Measurements from ENCODE around the gene TMPRSS2. TPM values are rescaled to one million over a fixed set of nuclear protein-coding genes. Genes with fewer than 3 reads are reported as not detected.
A peak's percentile ranks its signal among the peaks of the same experiment; 100 is the strongest.
"Not testable (repeated sequence)": the region's sequence is repeated elsewhere in the genome, so short reads cannot be mapped to it uniquely, and the experiment has no call there.

The TMPRSS2 gene
- total RNA-seq, 1 donor from 2014 or later = 6.1 TPM

GRCh38 chr21:41425954-41426675 is 81.8 kb downstream of the TMPRSS2 start, which contains the start of gene MX1:
MX1 (plus strand) TSS chr21:41426239; CDS start chr21:41432071, 5,832 bp downstream.
- peak; percentile 59 for DNase-seq

GRCh38 chr21:41425588-41425953 is 82.4 kb downstream of the TMPRSS2 start:
- DNase-seq = no peak

- DNase-seq = not testable (repeated sequence)
Observed at GRCh38 chr21:41423305-41423636, 84.7 kb downstream of the TMPRSS2 start.

GRCh38 chr21:41422546-41423304 is 85.2 kb downstream of the TMPRSS2 start:
- no peak for DNase-seq

GRCh38 chr21:41420998-41421397 is 87.0 kb downstream of the TMPRSS2 start:
- not testable (repeated sequence) for DNase-seq

GRCh38 chr21:41419921-41420862 is 87.8 kb downstream of the TMPRSS2 start:
- peak; percentile 95 for DNase-seq

- no peak for DNase-seq
Observed at GRCh38 chr21:41418956-41419680, 88.8 kb downstream of the TMPRSS2 start.

GRCh38 chr21:41418393-41418792 is 89.6 kb downstream of the TMPRSS2 start:
- no peak for DNase-seq

- not testable (repeated sequence) for DNase-seq
Observed at GRCh38 chr21:41417505-41417904, 90.5 kb downstream of the TMPRSS2 start.

Small RNA genes lying within 50 kb of the gene (small RNA-seq; reads per million reads assigned to genes)
- not detected for gene RF00421 (ENCODE audit: low replicate concordance)

Other genes with a start within 250 kb of the TMPRSS2 start
- gene FAM3B, start 191.4 kb downstream of the TMPRSS2 start, total RNA-seq = 6.6 TPM
- 8.7 TPM for gene MX2, start 146.1 kb downstream of the TMPRSS2 start, total RNA-seq
- gene MX1, start 81.9 kb downstream of the TMPRSS2 start, total RNA-seq = 19.4 TPM